SK-N-SH (cell line): ENCODE measurements around the gene MAB21L3.

Experiments used
- CTCF ChIP-seq: fragments of 200-600 bp; sonication (generic); IDR thresholded peaks from 2 replicates; pipeline ENCODE4 v1.6.1; 2017; ENCODE audit warnings: antibody characterized with exemption, mild to moderate bottlenecking, moderate library complexity
- EZH2phosphoT487 ChIP-seq: fragments of 200-600 bp; sonication (generic); IDR thresholded peaks from 2 replicates; pipeline ENCODE4 v1.6.1; 2017; ENCODE audit warnings: low read depth, mixed run types, mild to moderate bottlenecking, antibody characterized with exemption, moderate library complexity, borderline replicate concordance
- MXI1 ChIP-seq: IDR thresholded peaks from 2 replicates; pipeline ENCODE4 v1.6.1; 2012; ENCODE audit warnings: mild to moderate bottlenecking, low read depth, low read length, improper control_type of control experiment
- POLR2AphosphoS5 ChIP-seq: IDR thresholded peaks from 2 replicates; pipeline ENCODE4 v1.6.1; 2012; ENCODE audit warnings: low read depth, low read length
- SIN3A ChIP-seq: IDR thresholded peaks from 2 replicates; pipeline ENCODE4 v1.6.1; 2012; ENCODE audit warnings: low read depth, mild to moderate bottlenecking, low read length, moderate library complexity, borderline replicate concordance
- TAF1 ChIP-seq: IDR thresholded peaks from 2 replicates; pipeline ENCODE4 v1.6.1; 2012; ENCODE audit warnings: low read depth, mild to moderate bottlenecking, low read length, moderate library complexity, borderline replicate concordance
- USF1 ChIP-seq: IDR thresholded peaks from 2 replicates; pipeline ENCODE4 v1.4.0; 2012; ENCODE audit warnings: low read depth, borderline replicate concordance
- YY1 ChIP-seq: IDR thresholded peaks from 2 replicates; pipeline ENCODE4 v1.4.0; 2012; ENCODE audit warnings: low read depth, mild to moderate bottlenecking

GRCh38 chr1:116095027-116095426, 16.2 kb upstream of the MAB21L3 start:
- no peak for TF ChIP-seq POLR2AphosphoS5
- no peak for TF ChIP-seq CTCF
- no peak for TF ChIP-seq USF1
- TF ChIP-seq YY1: no peak
- no peak for TF ChIP-seq SIN3A
- no peak for TF ChIP-seq MXI1
- no peak for TF ChIP-seq EZH2phosphoT487
- no peak for TF ChIP-seq TAF1
